ENCODE measurements around the gene ADPRH.

ADPRH gene

DNA sequence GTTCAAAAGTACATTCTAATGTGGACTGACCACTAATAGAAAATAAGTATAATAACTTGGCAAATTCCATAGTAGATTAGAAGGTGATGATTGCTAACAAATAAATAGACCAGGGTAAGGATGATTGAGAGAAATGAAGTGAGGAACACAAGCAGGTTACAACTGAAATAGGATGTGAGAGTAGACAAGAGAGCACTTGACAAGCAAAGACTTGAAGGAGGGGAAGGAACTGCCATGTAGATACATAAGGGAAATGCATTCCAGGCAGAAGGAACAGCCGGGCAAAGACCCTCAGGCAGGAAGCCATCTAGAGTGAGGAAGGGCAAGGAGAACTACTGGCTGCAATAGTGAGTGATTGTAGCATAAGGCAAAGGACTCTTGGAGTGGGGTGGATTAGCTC is 23.4 kb downstream of the ADPRH start:
- H4K91ac ChIP-seq (ENCODE audit: low read depth, low read length) = no peak overlapping the region
- H2BK120ac ChIP-seq (ENCODE audit: insufficient read depth, low read length, poor library complexity) = no peak overlapping the region
- no peak overlapping the region for H4K12ac ChIP-seq (ENCODE audit: low read depth, low read length)
- no CpG with 5 or more reads among the region's 1 CpG for WGBS (ENCODE audit: extremely low coverage, insufficient coverage, insufficient read length)
- no peak overlapping the region for H2BK5ac ChIP-seq (ENCODE audit: low read depth, low read length, poor library complexity)
- H3K4me3 ChIP-seq (ENCODE audit: low read depth, low read length) = no peak overlapping the region
- H2AK5ac ChIP-seq (ENCODE audit: low read length) = no peak overlapping the region
- no peak overlapping the region for H2AFZ ChIP-seq (ENCODE audit: insufficient read depth, low read length, poor library complexity)
- H3K14ac ChIP-seq (ENCODE audit: low read length) = no peak overlapping the region
- peaks cover 9 to 18% of the 10 kb centered on the region in 2 experiments for H3K4me1 ChIP-seq (ENCODE audit: control insufficient read depth in 1 of 2, insufficient read depth in 2 of 2, low read length in 2 of 2)
- H3K27ac ChIP-seq (ENCODE audit: low read depth, low read length) = no peak overlapping the region
- no peak overlapping the region for H3K4me2 ChIP-seq (ENCODE audit: low read length)
- H3K79me2 ChIP-seq (ENCODE audit: control insufficient read depth, insufficient read depth, low read length, poor library complexity) = no peaks in the 10 kb centered on the region
- no peak overlapping the region for H2BK12ac ChIP-seq (ENCODE audit: low read length)
- peaks cover 3% of the 10 kb centered on the region for H3K9me3 ChIP-seq (ENCODE audit: insufficient read depth, low read depth, low read length)
- H3K27me3 ChIP-seq (ENCODE audit: insufficient read depth, low read length) = no peaks in the 10 kb centered on the region
- H4K8ac ChIP-seq (ENCODE audit: low read depth, low read length) = no peak overlapping the region
- no peak for DNase-seq
- no peaks in the 10 kb centered on the region for H3K79me1 ChIP-seq (ENCODE audit: low read length)
- H3K36me3 ChIP-seq (ENCODE audit: control insufficient read depth in 1 of 2, insufficient read depth in 2 of 2, low read length in 2 of 2) = no peaks in the 10 kb centered on the region
- no peak overlapping the region for H3K23ac ChIP-seq (ENCODE audit: low read length)
- no peak overlapping the region for H3K4ac ChIP-seq (ENCODE audit: low read depth, low read length)
- no peak overlapping the region for H3K9ac ChIP-seq (ENCODE audit: low read length)
- H3K18ac ChIP-seq (ENCODE audit: low read length) = no peak overlapping the region

DNA sequence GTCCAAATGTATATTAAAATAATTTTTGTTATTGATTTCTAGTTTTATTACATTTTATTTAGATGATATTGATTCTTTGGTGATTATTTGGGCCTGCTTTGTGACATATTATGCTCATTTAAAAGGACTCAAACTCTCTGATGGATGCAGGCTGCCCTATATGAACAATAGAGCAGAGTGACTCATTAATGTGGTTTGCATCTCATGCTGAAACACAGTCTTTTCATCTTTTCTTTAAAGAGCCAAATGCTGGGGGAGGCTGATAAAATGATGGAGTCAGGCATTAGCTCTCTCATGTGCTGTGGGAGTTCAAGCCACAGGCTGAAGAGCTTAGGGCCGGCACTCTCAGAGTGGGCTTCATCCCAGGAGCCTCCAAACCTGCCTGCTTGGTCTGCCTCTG is 25.6 kb downstream of the ADPRH start:
- Histone ChIP-seq H3K4me1 (ENCODE audit: control insufficient read depth in 1 of 2, insufficient read depth in 2 of 2, low read length in 2 of 2) (peaks cover 3 to 15% of the 10 kb centered on the region in 2 experiments), H3K14ac (ENCODE audit: low read length) (no peak overlapping the region), H3K79me2 (ENCODE audit: control insufficient read depth, insufficient read depth, low read length, poor library complexity) (no peaks in the 10 kb centered on the region), H2BK120ac (ENCODE audit: insufficient read depth, low read length, poor library complexity) (no peak overlapping the region), H2BK5ac (ENCODE audit: low read depth, low read length, poor library complexity) (no peak overlapping the region), H3K27ac (ENCODE audit: low read depth, low read length) (no peak overlapping the region), H3K23ac (ENCODE audit: low read length) (no peak overlapping the region), H2BK12ac (ENCODE audit: low read length) (no peak overlapping the region), H3K4ac (ENCODE audit: low read depth, low read length) (no peak overlapping the region), H4K91ac (ENCODE audit: low read depth, low read length) (no peak overlapping the region), H4K8ac (ENCODE audit: low read depth, low read length) (no peak overlapping the region), H3K4me2 (ENCODE audit: low read length) (no peak overlapping the region), H3K9ac (ENCODE audit: low read length) (no peak overlapping the region), H4K12ac (ENCODE audit: low read depth, low read length) (no peak overlapping the region), H2AK5ac (ENCODE audit: low read length) (no peak overlapping the region), H3K4me3 (ENCODE audit: low read depth, low read length) (no peak overlapping the region), H3K9me3 (ENCODE audit: insufficient read depth, low read depth, low read length) (peaks cover 3% of the 10 kb centered on the region), H2AFZ (ENCODE audit: insufficient read depth, low read length, poor library complexity) (no peak overlapping the region), H3K18ac (ENCODE audit: low read length) (no peak overlapping the region), H3K79me1 (ENCODE audit: low read length) (no peaks in the 10 kb centered on the region), H3K27me3 (ENCODE audit: insufficient read depth, low read length) (no peaks in the 10 kb centered on the region), H3K36me3 (ENCODE audit: control insufficient read depth in 1 of 2, insufficient read depth in 2 of 2, low read length in 2 of 2) (no peaks in the 10 kb centered on the region)
- no CpG with 5 or more reads among the region's 1 CpG for WGBS (ENCODE audit: extremely low coverage, insufficient coverage, insufficient read length)
- no peak for DNase-seq

DNA sequence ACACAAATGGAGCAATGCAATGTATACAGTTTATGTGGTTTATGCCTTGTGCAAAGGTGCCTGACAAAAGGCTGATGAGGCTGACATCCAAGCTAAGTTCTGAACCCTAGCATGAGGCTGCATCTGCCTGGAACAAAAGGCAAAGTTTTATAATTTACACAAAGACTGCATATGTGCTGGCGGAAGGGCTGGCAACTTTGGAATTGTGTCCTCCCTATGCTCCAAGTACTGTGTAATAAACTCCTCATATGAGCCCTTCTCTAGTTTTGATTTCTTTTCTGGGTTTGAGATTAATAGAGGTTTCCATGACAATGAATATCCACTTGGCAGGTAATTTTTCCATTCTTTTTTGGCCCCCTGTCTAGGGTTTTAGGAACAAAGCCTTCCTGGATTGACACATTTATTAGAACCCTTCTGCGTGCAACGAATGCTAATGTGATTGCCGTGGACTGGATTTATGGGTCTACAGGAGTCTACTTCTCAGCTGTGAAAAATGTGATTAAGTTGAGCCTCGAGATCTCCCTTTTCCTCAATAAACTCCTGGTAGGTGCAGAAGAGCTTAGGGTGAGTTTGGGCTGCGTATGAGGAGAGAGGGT is 29.2 kb downstream of the ADPRH start:
- Histone ChIP-seq H3K4me3 (ENCODE audit: low read depth, low read length) (no peak overlapping the region), H3K18ac (ENCODE audit: low read length) (no peak overlapping the region), H3K27ac (ENCODE audit: low read depth, low read length) (no peak overlapping the region), H3K36me3 (ENCODE audit: control insufficient read depth in 1 of 2, insufficient read depth in 2 of 2, low read length in 2 of 2) (no peaks in the 10 kb centered on the region), H4K91ac (ENCODE audit: low read depth, low read length) (no peak overlapping the region), H4K8ac (ENCODE audit: low read depth, low read length) (no peak overlapping the region), H3K4me2 (ENCODE audit: low read length) (no peak overlapping the region), H3K4me1 (ENCODE audit: control insufficient read depth in 1 of 2, insufficient read depth in 2 of 2, low read length in 2 of 2) (peaks cover 3 to 6% of the 10 kb centered on the region in 2 experiments), H2AFZ (ENCODE audit: insufficient read depth, low read length, poor library complexity) (no peak overlapping the region), H3K79me1 (ENCODE audit: low read length) (no peaks in the 10 kb centered on the region), H3K79me2 (ENCODE audit: control insufficient read depth, insufficient read depth, low read length, poor library complexity) (no peaks in the 10 kb centered on the region), H3K14ac (ENCODE audit: low read length) (no peak overlapping the region), H3K4ac (ENCODE audit: low read depth, low read length) (no peak overlapping the region), H4K12ac (ENCODE audit: low read depth, low read length) (no peak overlapping the region), H3K23ac (ENCODE audit: low read length) (no peak overlapping the region), H2BK12ac (ENCODE audit: low read length) (no peak overlapping the region), H3K9ac (ENCODE audit: low read length) (no peak overlapping the region), H2BK5ac (ENCODE audit: low read depth, low read length, poor library complexity) (no peak overlapping the region), H3K27me3 (ENCODE audit: insufficient read depth, low read length) (no peaks in the 10 kb centered on the region), H2AK5ac (ENCODE audit: low read length) (no peak overlapping the region), H2BK120ac (ENCODE audit: insufficient read depth, low read length, poor library complexity) (no peak overlapping the region), H3K9me3 (ENCODE audit: insufficient read depth, low read depth, low read length) (peaks cover 1% of the 10 kb centered on the region)
- no peak for DNase-seq
- WGBS (ENCODE audit: extremely low coverage, insufficient coverage, insufficient read length) = no CpG with 5 or more reads among the region's 6 CpGs

DNA sequence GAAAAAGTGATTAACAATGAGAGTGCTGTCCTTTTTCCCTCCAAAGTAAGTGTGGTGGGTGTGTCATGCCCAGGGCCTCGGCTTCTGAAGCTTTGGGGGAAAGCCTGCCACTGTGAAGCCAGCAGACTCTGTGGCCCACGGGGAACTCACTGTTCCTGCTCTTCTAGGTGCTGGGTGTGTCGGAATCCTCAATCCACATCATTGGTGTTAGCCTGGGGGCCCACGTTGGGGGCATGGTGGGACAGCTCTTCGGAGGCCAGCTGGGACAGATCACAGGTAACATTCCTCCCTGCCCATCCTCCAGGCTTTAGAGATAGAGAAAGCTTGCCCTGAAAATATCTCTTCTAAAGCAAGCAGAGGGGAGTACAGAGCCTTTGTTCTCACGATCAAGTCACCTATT is 30.0 kb downstream of the ADPRH start:
- Histone ChIP-seq H3K4me3 (ENCODE audit: low read depth, low read length) (no peak overlapping the region), H2BK120ac (ENCODE audit: insufficient read depth, low read length, poor library complexity) (no peak overlapping the region), H3K36me3 (ENCODE audit: control insufficient read depth in 1 of 2, insufficient read depth in 2 of 2, low read length in 2 of 2) (no peaks in the 10 kb centered on the region), H3K9ac (ENCODE audit: low read length) (no peak overlapping the region), H2AFZ (ENCODE audit: insufficient read depth, low read length, poor library complexity) (no peak overlapping the region), H2BK5ac (ENCODE audit: low read depth, low read length, poor library complexity) (no peak overlapping the region), H2AK5ac (ENCODE audit: low read length) (no peak overlapping the region), H3K9me3 (ENCODE audit: insufficient read depth, low read depth, low read length) (peaks cover 1% of the 10 kb centered on the region), H4K12ac (ENCODE audit: low read depth, low read length) (no peak overlapping the region), H3K79me1 (ENCODE audit: low read length) (no peaks in the 10 kb centered on the region), H3K27me3 (ENCODE audit: insufficient read depth, low read length) (no peaks in the 10 kb centered on the region), H3K79me2 (ENCODE audit: control insufficient read depth, insufficient read depth, low read length, poor library complexity) (no peaks in the 10 kb centered on the region), H4K91ac (ENCODE audit: low read depth, low read length) (no peak overlapping the region), H3K23ac (ENCODE audit: low read length) (no peak overlapping the region), H4K8ac (ENCODE audit: low read depth, low read length) (no peak overlapping the region), H3K18ac (ENCODE audit: low read length) (no peak overlapping the region), H3K27ac (ENCODE audit: low read depth, low read length) (no peak overlapping the region), H3K4me2 (ENCODE audit: low read length) (no peak overlapping the region), H2BK12ac (ENCODE audit: low read length) (no peak overlapping the region), H3K14ac (ENCODE audit: low read length) (no peak overlapping the region), H3K4ac (ENCODE audit: low read depth, low read length) (no peak overlapping the region), H3K4me1 (ENCODE audit: control insufficient read depth in 1 of 2, insufficient read depth in 2 of 2, low read length in 2 of 2) (peaks cover 3 to 6% of the 10 kb centered on the region in 2 experiments)
- peak in 1 of 2 donors; percentile 24 for DNase-seq
- WGBS (ENCODE audit: extremely low coverage, insufficient coverage, insufficient read length) = no CpG with 5 or more reads among the region's 6 CpGs
